Calu3 (cell line): ENCODE data around the gene RAP1GAP. TPM values are rescaled to one million over a fixed set of nuclear protein-coding genes. Genes with fewer than 3 reads are reported as not detected.

Experiments used
- BruUV-seq: library from RNA; stranded (reverse); fragments of 400-500 nt; replicated peaks from 2 replicates; lab custom pipeline; 2021; lab: Mats Ljungman, UMichigan
- CTCF ChIA-PET: fragments of 300-600 bp; sonication (Branson Sonifier 250); formaldehyde crosslinking; loops from one replicate; lab custom pipeline; 2022; ENCODE audit warnings: antibody characterized with exemption; lab: Charles Lee
- DNase-seq: peaks from one replicate; pipeline ENCODE4 v3.0.0; 2022
- H3K27ac Mint-ChIP-seq: one replicate; pipeline ENCODE4 v1.8.0; 2022; ENCODE audit warnings: mixed read lengths; ENCODE audit not compliant: unreplicated experiment
- H3K27me3 Mint-ChIP-seq: one replicate; pipeline ENCODE4 v1.8.0; 2022; ENCODE audit warnings: mixed read lengths; ENCODE audit not compliant: unreplicated experiment
- H3K36me3 Mint-ChIP-seq: one replicate; pipeline ENCODE4 v1.8.0; 2022; ENCODE audit warnings: mild to moderate bottlenecking, moderate library complexity, mixed read lengths; ENCODE audit not compliant: insufficient read depth, unreplicated experiment
- H3K4me1 Mint-ChIP-seq: one replicate; pipeline ENCODE4 v1.8.0; 2022; ENCODE audit warnings: mild to moderate bottlenecking, low read depth, mixed read lengths; ENCODE audit not compliant: unreplicated experiment
- H3K4me3 Mint-ChIP-seq: one replicate; pipeline ENCODE4 v1.8.0; 2022; ENCODE audit warnings: mild to moderate bottlenecking, low read depth, moderate library complexity, mixed read lengths; ENCODE audit not compliant: unreplicated experiment
- H3K9me3 Mint-ChIP-seq: one replicate; pipeline ENCODE4 v1.8.0; 2022; ENCODE audit warnings: low read depth, mixed read lengths; ENCODE audit not compliant: unreplicated experiment
- CTCF ChIP-seq: fragments of 200-600 bp; IDR thresholded peaks from one replicate; pipeline ENCODE4 v1.8.0; 2022; ENCODE audit warnings: antibody characterized with exemption; ENCODE audit not compliant: unreplicated experiment
- intact Hi-C: fragments of 100-400 bp; cut with micrococcal nuclease; formaldehyde crosslinking; loops from one replicate; pipeline ENCODE4 v1.10.0; 2022; ENCODE audit not compliant: unreplicated experiment
- total RNA-seq: library from RNA; stranded (reverse); gene quantifications from 2 replicates; pipeline ENCODE4 v1.2.3, GENCODE V29; 2022

RAP1GAP gene
- total RNA-seq, 1 experiment from 2014 or later: 23.8 TPM

DNA sequence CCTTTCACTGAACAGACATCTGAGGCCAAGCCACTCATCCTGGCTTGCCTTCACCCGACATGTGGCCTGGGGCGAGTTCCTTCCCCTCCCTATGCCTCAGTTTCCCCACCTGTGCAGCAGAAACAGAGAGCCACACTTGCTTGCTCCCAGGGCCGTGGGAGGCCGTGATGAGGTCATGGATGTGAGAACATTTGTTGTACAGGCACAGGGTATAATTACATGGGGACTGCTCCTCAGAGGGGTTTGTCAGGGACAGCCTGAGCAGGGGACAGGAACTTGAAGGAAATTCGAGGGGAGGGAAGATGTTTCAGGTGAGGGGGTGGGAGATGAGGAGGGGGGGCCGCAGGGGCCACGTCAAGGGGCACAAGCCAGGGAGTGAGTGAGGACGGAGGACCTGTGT, 103.9 kb downstream of the RAP1GAP start:
- no peak for DNase-seq
- TF ChIP-seq CTCF: no peak
- H3K27me3 Mint-ChIP-seq: peaks cover 25% of the 10 kb centered on the region
- H3K9me3 Mint-ChIP-seq: no peaks in the 10 kb centered on the region
- no peak overlapping the region for H3K27ac Mint-ChIP-seq
- CTCF ChIA-PET: no interaction called here
- no peak overlapping the region for H3K4me3 Mint-ChIP-seq
- H3K36me3 Mint-ChIP-seq: no peaks in the 10 kb centered on the region
- no TSS peak for BruUV-seq
- intact Hi-C loops: no loop called here
- no peaks in the 10 kb centered on the region for H3K4me1 Mint-ChIP-seq

GRCh38 chr1:21564521-21565095, 104.5 kb downstream of the RAP1GAP start:
- CTCF ChIA-PET: no interaction called here
- no peak for TF ChIP-seq CTCF
- no peak for DNase-seq
- no peaks in the 10 kb centered on the region for H3K9me3 Mint-ChIP-seq
- no peak overlapping the region for H3K27ac Mint-ChIP-seq
- no peaks in the 10 kb centered on the region for H3K4me1 Mint-ChIP-seq
- H3K27me3 Mint-ChIP-seq: peaks cover 32% of the 10 kb centered on the region
- no peak overlapping the region for H3K4me3 Mint-ChIP-seq
- no peaks in the 10 kb centered on the region for H3K36me3 Mint-ChIP-seq
- no TSS peak for BruUV-seq
- intact Hi-C loops: no loop called here

DNA sequence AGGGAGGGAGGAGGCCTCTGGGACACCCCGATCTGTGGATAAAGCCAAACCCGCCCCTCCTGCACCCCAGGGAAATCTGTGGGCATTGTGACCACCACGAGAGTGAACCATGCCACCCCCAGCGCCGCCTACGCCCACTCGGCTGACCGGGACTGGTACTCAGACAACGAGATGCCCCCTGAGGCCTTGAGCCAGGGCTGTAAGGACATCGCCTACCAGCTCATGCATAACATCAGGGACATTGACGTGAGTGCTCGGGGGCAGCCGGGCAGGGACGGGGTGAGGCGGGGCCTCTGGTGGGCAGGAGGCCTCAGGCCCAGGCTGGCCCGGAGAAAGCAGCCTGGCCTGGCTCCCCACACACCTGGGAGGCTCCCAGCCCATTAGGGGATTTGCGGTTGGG, 105.2 kb downstream of the RAP1GAP start:
- Mint-ChIP-seq H3K4me1 (no peaks in the 10 kb centered on the region), H3K27ac (no peak overlapping the region), H3K9me3 (no peaks in the 10 kb centered on the region), H3K4me3 (no peak overlapping the region), H3K27me3 (peaks cover 38% of the 10 kb centered on the region), H3K36me3 (no peaks in the 10 kb centered on the region)
- DNase-seq: no peak
- CTCF ChIA-PET: no interaction called here
- intact Hi-C loops: no loop called here
- no peak for TF ChIP-seq CTCF
- BruUV-seq: no TSS peak

GRCh38 chr1:21562896-21563295, 106.3 kb downstream of the RAP1GAP start:
- no peaks in the 10 kb centered on the region for H3K36me3 Mint-ChIP-seq
- no peaks in the 10 kb centered on the region for H3K4me1 Mint-ChIP-seq
- CTCF ChIA-PET: no interaction called here
- peaks cover 39% of the 10 kb centered on the region for H3K27me3 Mint-ChIP-seq
- no peaks in the 10 kb centered on the region for H3K9me3 Mint-ChIP-seq
- DNase-seq: no peak
- TF ChIP-seq CTCF: no peak
- BruUV-seq: no TSS peak
- intact Hi-C loops: no loop called here
- no peak overlapping the region for H3K27ac Mint-ChIP-seq
- H3K4me3 Mint-ChIP-seq: no peak overlapping the region
